Measurements from ENCODE around the gene OLFML1. TPM values are rescaled to one million over a fixed set of nuclear protein-coding genes. Genes with fewer than 3 reads are reported as not detected.
A peak's percentile ranks its signal among the peaks of the same experiment; 100 is the strongest.

Gene OLFML1
- total RNA-seq, 1 donor from 2014 or later: not detected

GRCh38 chr11:7444091-7444981, 41.0 kb upstream of the OLFML1 start:
- Mint-ChIP-seq H3K27me3 (ENCODE audit: insufficient read depth, low read depth) (peaks cover 2% of the 10 kb centered on the region), H3K36me3 (no peaks in the 10 kb centered on the region), H3K4me1 (peaks cover 20% of the 10 kb centered on the region), H3K27ac (peak overlapping the region; percentile 54), H3K9me3 (no peaks in the 10 kb centered on the region), H3K4me3 (no peak overlapping the region)
- Histone ChIP-seq H3K27ac (no peak overlapping the region), H2AFZ (replicated peaks) (no peak overlapping the region), H3K9ac (no peak overlapping the region), H3K36me3 (no peaks in the 10 kb centered on the region), H4K20me1 (ENCODE audit: low read depth) (no peaks in the 10 kb centered on the region), H3F3A (ENCODE audit: low read depth) (peaks cover 8% of the 10 kb centered on the region), H3K9me3 (ENCODE audit: low read depth) (no peaks in the 10 kb centered on the region), H3K4me1 (peaks cover 17% of the 10 kb centered on the region), H3K27me3 (peaks cover 4% of the 10 kb centered on the region), H3K4me2 (peak overlapping the region; percentile 41), H3K79me2 (ENCODE audit: low read depth) (no peaks in the 10 kb centered on the region), H3K4me3 (no peak overlapping the region)
- peak; percentile 60 for DNase-seq (ENCODE audit: low spot score)
- TF ChIP-seq EZH2phosphoT487 (IDR thresholded peaks at IDR 0.05) (no peak), EZH2 (IDR thresholded peaks at IDR 0.05) (no peak)
- TF ChIP-seq, protein P1, sequence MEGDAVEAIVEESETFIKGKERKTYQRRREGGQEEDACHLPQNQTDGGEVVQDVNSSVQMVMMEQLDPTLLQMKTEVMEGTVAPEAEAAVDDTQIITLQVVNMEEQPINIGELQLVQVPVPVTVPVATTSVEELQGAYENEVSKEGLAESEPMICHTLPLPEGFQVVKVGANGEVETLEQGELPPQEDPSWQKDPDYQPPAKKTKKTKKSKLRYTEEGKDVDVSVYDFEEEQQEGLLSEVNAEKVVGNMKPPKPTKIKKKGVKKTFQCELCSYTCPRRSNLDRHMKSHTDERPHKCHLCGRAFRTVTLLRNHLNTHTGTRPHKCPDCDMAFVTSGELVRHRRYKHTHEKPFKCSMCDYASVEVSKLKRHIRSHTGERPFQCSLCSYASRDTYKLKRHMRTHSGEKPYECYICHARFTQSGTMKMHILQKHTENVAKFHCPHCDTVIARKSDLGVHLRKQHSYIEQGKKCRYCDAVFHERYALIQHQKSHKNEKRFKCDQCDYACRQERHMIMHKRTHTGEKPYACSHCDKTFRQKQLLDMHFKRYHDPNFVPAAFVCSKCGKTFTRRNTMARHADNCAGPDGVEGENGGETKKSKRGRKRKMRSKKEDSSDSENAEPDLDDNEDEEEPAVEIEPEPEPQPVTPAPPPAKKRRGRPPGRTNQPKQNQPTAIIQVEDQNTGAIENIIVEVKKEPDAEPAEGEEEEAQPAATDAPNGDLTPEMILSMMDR (IDR thresholded peaks at IDR 0.05): no peak

DNA sequence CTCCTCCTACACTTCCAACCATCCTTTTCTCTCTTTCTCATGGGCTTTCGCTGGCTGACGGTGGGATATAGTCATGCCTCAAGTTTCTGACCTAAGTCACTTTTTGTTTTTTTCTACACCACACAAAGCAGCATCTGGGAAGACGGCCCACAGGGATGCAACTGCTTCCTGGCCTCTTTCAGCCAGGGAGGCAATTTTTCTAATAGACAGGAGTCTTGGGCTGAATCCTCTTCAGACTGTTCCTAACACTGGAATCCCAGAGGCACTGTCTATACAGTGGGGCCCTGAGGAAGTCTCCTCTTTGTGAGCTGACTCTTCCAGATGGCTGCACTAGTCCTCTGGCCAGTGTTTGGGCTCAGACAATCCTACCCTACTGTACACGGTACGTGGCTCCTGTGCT, 39.7 kb upstream of the OLFML1 start:
- Histone ChIP-seq H3K27me3 (peaks cover 4% of the 10 kb centered on the region), H3K79me2 (ENCODE audit: low read depth) (no peaks in the 10 kb centered on the region), H3K27ac (no peak overlapping the region), H3K4me3 (no peak overlapping the region), H3K9ac (no peak overlapping the region), H2AFZ (replicated peaks) (no peak overlapping the region), H3K9me3 (ENCODE audit: low read depth) (no peaks in the 10 kb centered on the region), H3K4me1 (peaks cover 17% of the 10 kb centered on the region), H3F3A (ENCODE audit: low read depth) (peaks cover 8% of the 10 kb centered on the region), H3K4me2 (no peak overlapping the region), H3K36me3 (no peaks in the 10 kb centered on the region), H4K20me1 (ENCODE audit: low read depth) (no peaks in the 10 kb centered on the region)
- no peaks in the 10 kb centered on the region for H3K36me3 Mint-ChIP-seq
- no peaks in the 10 kb centered on the region for H3K9me3 Mint-ChIP-seq
- no peak for DNase-seq (ENCODE audit: low spot score)
- H3K27ac Mint-ChIP-seq: peak overlapping the region; percentile 2
- peaks cover 21% of the 10 kb centered on the region for H3K4me1 Mint-ChIP-seq
- peaks cover 2% of the 10 kb centered on the region for H3K27me3 Mint-ChIP-seq (ENCODE audit: insufficient read depth, low read depth)
- no peak overlapping the region for H3K4me3 Mint-ChIP-seq
- no peak for TF ChIP-seq EZH2phosphoT487 (IDR thresholded peaks at IDR 0.05)
- TF ChIP-seq, protein P1 (IDR thresholded peaks at IDR 0.05): no peak
- no peak for TF ChIP-seq EZH2 (IDR thresholded peaks at IDR 0.05)

DNA sequence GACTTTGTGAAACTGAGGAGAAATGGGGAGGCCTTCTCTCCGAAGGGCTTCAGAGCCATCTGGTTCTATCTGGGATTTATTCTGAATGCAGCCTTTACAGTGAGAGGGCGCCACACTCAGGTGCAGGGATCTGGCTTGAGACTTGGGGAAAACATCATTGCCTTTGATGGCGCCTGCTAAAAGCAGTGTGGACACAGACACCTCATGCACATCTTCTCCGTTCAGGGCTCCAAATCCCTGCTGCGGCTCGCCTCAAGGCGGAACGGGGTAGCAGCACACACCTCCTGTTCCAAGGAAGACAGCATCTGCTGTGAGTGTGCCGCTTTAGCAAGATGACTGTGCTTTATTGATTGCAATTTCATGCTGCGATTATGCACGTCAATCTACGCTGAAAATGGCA, 37.1 kb upstream of the OLFML1 start:
- DNase-seq (ENCODE audit: low spot score): peak; percentile 23
- no peak for TF ChIP-seq EZH2 (IDR thresholded peaks at IDR 0.05)
- TF ChIP-seq, protein P1 (IDR thresholded peaks at IDR 0.05): peak; percentile 45
- peaks cover 20% of the 10 kb centered on the region for H3K4me1 Mint-ChIP-seq

More for the DNA sequence above, 37.1 kb upstream of the OLFML1 start:
- no peak overlapping the region for H3K4me2 ChIP-seq
- Mint-ChIP-seq H3K36me3 (no peaks in the 10 kb centered on the region), H3K9me3 (no peaks in the 10 kb centered on the region), H3K27ac (no peak overlapping the region), H3K27me3 (ENCODE audit: insufficient read depth, low read depth) (peaks cover 2% of the 10 kb centered on the region), H3K4me3 (no peak overlapping the region)
- peaks cover 4% of the 10 kb centered on the region for H3K27me3 ChIP-seq
- no peak overlapping the region for H3K4me3 ChIP-seq
- H3K4me1 ChIP-seq: peaks cover 17% of the 10 kb centered on the region
- H3K27ac ChIP-seq: no peak overlapping the region
- no peaks in the 10 kb centered on the region for H4K20me1 ChIP-seq (ENCODE audit: low read depth)
- H2AFZ ChIP-seq (replicated peaks): no peak overlapping the region
- no peaks in the 10 kb centered on the region for H3K79me2 ChIP-seq (ENCODE audit: low read depth)
- peaks cover 8% of the 10 kb centered on the region for H3F3A ChIP-seq (ENCODE audit: low read depth)
- H3K9me3 ChIP-seq (ENCODE audit: low read depth): no peaks in the 10 kb centered on the region
- no peaks in the 10 kb centered on the region for H3K36me3 ChIP-seq
- no peak overlapping the region for H3K9ac ChIP-seq
